ENCODE results near the gene FLT3. TPM values are rescaled to one million over a fixed set of nuclear protein-coding genes. Genes with fewer than 3 reads are reported as not detected.
"Not testable (repeated sequence)": the region's sequence is repeated elsewhere in the genome, so short reads cannot be mapped to it uniquely, and the experiment has no call there.

FLT3 gene
- total RNA-seq, 4 donors from 2014 or later: 0.55 to 0.95 TPM; not detected in 2

GRCh38 chr13:28012383-28012782, 88.0 kb downstream of the FLT3 start:
- 88% methylated on average over 4 of the region's 4 CpGs; no CpG with 5 or more reads in 1 of the 2 donors for WGBS, 2 donors (ENCODE audit: low coverage in 1 of 2)

DNA sequence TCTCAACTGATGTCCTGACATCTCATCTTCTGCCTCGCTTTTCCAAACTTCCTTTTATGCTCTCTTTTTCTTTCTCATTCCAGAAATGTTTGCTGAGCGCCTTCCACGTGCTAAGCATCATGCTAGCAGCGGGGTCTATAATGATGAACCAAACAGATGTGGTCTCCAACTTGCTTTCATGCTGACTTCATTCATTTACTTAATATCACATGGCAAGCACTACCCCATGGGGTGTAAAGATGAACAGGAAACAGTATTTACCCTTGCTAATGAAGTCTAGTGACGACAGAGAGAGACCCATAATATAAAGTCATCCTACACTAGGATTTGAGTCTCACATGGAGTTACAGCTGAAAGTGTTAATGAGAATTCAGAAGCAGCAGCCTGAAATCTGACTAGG, 90.3 kb downstream of the FLT3 start:
- no peak overlapping the region for H3K4me3 ChIP-seq

More at GRCh38 chr13:28012383-28012782, 88.0 kb downstream of the FLT3 start:
- Histone ChIP-seq H3K27ac (no peak overlapping the region), H3K4me1 (no peaks in the 10 kb centered on the region), H3K27me3 (peaks cover 17% of the 10 kb centered on the region), H3K4me3 (no peak overlapping the region), H3K9me3 (no peaks in the 10 kb centered on the region), H3K36me3 (no peaks in the 10 kb centered on the region)
- DNase-seq: no peak
- in situ Hi-C loops (cut with MboI; ENCODE audit: low pct_ligation_motif_present in 1 of 4, low pct_unique_long_range_greater_than_20kb in 1 of 4, low sequenced_read_pairs in 3 of 4) (no loop called here), intact Hi-C loops (cut with DNase I; ENCODE audit: low total_unique reads) (no loop called here)
- TF ChIP-seq POLR2A (IDR thresholded peaks at IDR 0.05): no peak
- no peak for TF ChIP-seq CTCF (IDR thresholded peaks at IDR 0.05)
- no peak for TF ChIP-seq POLR2AphosphoS5 (IDR thresholded peaks at IDR 0.05)
- TF ChIP-seq EP300 (IDR thresholded peaks at IDR 0.05; ENCODE audit: low read depth): no peak

GRCh38 chr13:28005016-28005415, 95.4 kb downstream of the FLT3 start:
- in situ Hi-C loops (cut with MboI; ENCODE audit: low pct_ligation_motif_present in 1 of 4, low pct_unique_long_range_greater_than_20kb in 1 of 4, low sequenced_read_pairs in 3 of 4); H3K9me3 ChIP-seq; intact Hi-C loops (cut with DNase I; ENCODE audit: low total_unique reads); H3K4me3 ChIP-seq; H3K27ac ChIP-seq; H3K36me3 ChIP-seq; H3K27me3 ChIP-seq; H3K4me1 ChIP-seq; DNase-seq: not testable (repeated sequence)
- whole genome bisulfite sequencing, 2 donors (ENCODE audit: low coverage in 1 of 2): 94 to 97% methylated on average over 13 of the region's 13 CpGs

More for the DNA sequence above, 90.3 kb downstream of the FLT3 start:
- 84 to 91% methylated on average over 5 of the region's 5 CpGs for WGBS, 2 donors (ENCODE audit: low coverage in 1 of 2)
- H3K27ac ChIP-seq: no peak overlapping the region
- no peaks in the 10 kb centered on the region for H3K9me3 ChIP-seq
- intact Hi-C loops (cut with DNase I; ENCODE audit: low total_unique reads): no loop called here
- H3K27me3 ChIP-seq: peaks cover 11% of the 10 kb centered on the region
- DNase-seq: no peak
- in situ Hi-C loops (cut with MboI; ENCODE audit: low pct_ligation_motif_present in 1 of 4, low pct_unique_long_range_greater_than_20kb in 1 of 4, low sequenced_read_pairs in 3 of 4): no loop called here
- TF ChIP-seq POLR2AphosphoS5 (IDR thresholded peaks at IDR 0.05) (no peak), EP300 (IDR thresholded peaks at IDR 0.05; ENCODE audit: low read depth) (no peak), CTCF (IDR thresholded peaks at IDR 0.05) (no peak), POLR2A (IDR thresholded peaks at IDR 0.05) (no peak)
- no peaks in the 10 kb centered on the region for H3K36me3 ChIP-seq
- H3K4me1 ChIP-seq: no peaks in the 10 kb centered on the region

- Histone ChIP-seq H3K4me3 (no peak overlapping the region), H3K27me3 (no peaks in the 10 kb centered on the region), H3K27ac (no peak overlapping the region), H3K36me3 (no peaks in the 10 kb centered on the region), H3K9me3 (no peaks in the 10 kb centered on the region), H3K4me1 (no peaks in the 10 kb centered on the region)
- DNase-seq: no peak
- in situ Hi-C loops (cut with MboI; ENCODE audit: low pct_ligation_motif_present in 1 of 4, low pct_unique_long_range_greater_than_20kb in 1 of 4, low sequenced_read_pairs in 3 of 4): no loop called here
- 61 to 74% methylated on average over 4 to 6 of the region's 6 CpGs for WGBS, 2 donors (ENCODE audit: low coverage in 1 of 2)
- intact Hi-C loops (cut with DNase I; ENCODE audit: low total_unique reads): no loop called here
- TF ChIP-seq CTCF (IDR thresholded peaks at IDR 0.05) (no peak), POLR2AphosphoS5 (IDR thresholded peaks at IDR 0.05) (no peak), POLR2A (IDR thresholded peaks at IDR 0.05) (no peak), EP300 (IDR thresholded peaks at IDR 0.05; ENCODE audit: low read depth) (no peak)
Measured at GRCh38 chr13:28002886-28003698, 97.3 kb downstream of the FLT3 start.
